Keratinocyte (primary cell): Measurements from ENCODE around the gene NR1D2.
"Not testable (repeated sequence)": the region's sequence is repeated elsewhere in the genome, so short reads cannot be mapped to it uniquely, and the experiment has no call there.

Experiments used
- EZH2 ChIP-seq: IDR thresholded peaks from one replicate; pipeline ENCODE4 v1.6.1; 2012; ENCODE audit warnings: inconsistent platforms, mild to moderate bottlenecking, low read length, moderate library complexity
- TF ChIP-seq, protein P1 (sequence below), 3 experiments: IDR thresholded peaks in 1 of 3; conservative IDR thresholded peaks in 1 of 3; optimal IDR thresholded peaks in 1 of 3; 2 replicates in 2 of 3; 3 replicates in 1 of 3; pipeline versions ENCODE3 to v1.5.1; 2011; ENCODE audit warnings: low read length in 3 of 3, mild to moderate bottlenecking in 3 of 3, moderate library complexity in 2 of 3, control low read depth in 1 of 3, inconsistent platforms in 1 of 3; ENCODE audit not compliant: insufficient read depth in 2 of 3; ENCODE audit errors: extremely low read depth in 1 of 3

DNA sequence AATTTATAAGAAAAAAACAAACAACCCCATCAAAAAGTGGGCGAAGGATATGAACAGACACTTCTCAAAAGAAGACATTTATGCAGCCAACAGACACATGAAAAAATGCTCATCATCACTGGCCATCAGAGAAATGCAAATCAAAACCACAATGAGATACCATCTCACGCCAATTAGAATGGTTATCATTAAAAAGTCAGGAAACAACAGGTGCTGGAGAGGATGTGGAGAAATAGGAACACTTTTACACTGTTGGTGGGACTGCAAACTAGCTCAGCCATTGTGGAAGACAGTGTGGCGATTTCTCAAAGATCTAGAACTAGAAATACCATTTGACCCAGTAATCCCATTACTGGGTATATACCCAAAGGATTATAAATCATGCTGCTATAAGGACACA is 32.8 kb upstream of the NR1D2 start:
- not testable (repeated sequence) for TF ChIP-seq EZH2
- TF ChIP-seq, protein P1, sequence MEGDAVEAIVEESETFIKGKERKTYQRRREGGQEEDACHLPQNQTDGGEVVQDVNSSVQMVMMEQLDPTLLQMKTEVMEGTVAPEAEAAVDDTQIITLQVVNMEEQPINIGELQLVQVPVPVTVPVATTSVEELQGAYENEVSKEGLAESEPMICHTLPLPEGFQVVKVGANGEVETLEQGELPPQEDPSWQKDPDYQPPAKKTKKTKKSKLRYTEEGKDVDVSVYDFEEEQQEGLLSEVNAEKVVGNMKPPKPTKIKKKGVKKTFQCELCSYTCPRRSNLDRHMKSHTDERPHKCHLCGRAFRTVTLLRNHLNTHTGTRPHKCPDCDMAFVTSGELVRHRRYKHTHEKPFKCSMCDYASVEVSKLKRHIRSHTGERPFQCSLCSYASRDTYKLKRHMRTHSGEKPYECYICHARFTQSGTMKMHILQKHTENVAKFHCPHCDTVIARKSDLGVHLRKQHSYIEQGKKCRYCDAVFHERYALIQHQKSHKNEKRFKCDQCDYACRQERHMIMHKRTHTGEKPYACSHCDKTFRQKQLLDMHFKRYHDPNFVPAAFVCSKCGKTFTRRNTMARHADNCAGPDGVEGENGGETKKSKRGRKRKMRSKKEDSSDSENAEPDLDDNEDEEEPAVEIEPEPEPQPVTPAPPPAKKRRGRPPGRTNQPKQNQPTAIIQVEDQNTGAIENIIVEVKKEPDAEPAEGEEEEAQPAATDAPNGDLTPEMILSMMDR (optimal IDR thresholded peaks at IDR 0.05 in 1 of 3, IDR thresholded peaks at IDR 0.05 in 1 of 3, conservative IDR thresholded peaks at IDR 0.05 in 1 of 3; ENCODE audit: extremely low read depth in 1 of 3, insufficient read depth in 2 of 3, low read length in 3 of 3) = not testable (repeated sequence)
